HCT116 (cell line): ENCODE results near the gene CSTPP1. TPM values are rescaled to one million over a fixed set of nuclear protein-coding genes. Genes with fewer than 3 reads are reported as not detected.
A peak's percentile ranks its signal among the peaks of the same experiment; 100 is the strongest.

ENCODE experiments used
- ATAC-seq: fragments of 200-7000 bp; cut with Tn5 transposase; 2 replicates; pipeline ENCODE4 v1.9.1; 2020; ENCODE audit warnings: mild to moderate bottlenecking, moderate library complexity
- BruUV-seq: library from RNA; stranded (reverse); fragments of 400-500 nt; replicated peaks from 2 replicates; lab custom pipeline; 2021; lab: Mats Ljungman, UMichigan
- CTCF ChIA-PET: fragments of 300-600 bp; sonication (Branson Sonifier 250); formaldehyde crosslinking; loops from one replicate; lab custom pipeline; 2021; ENCODE audit warnings: antibody characterized with exemption; lab: Charles Lee
- POLR2A ChIA-PET: fragments of 300-600, 350-600 bp; sonication (Branson Sonifier 250); formaldehyde crosslinking; loops from one replicate; lab custom pipeline; 2021; ENCODE audit warnings: antibody characterized with exemption; lab: Charles Lee
- RAD21 ChIA-PET, 2 experiments: fragments of 300-600 bp; sonication (Branson Sonifier 250); formaldehyde crosslinking; loops; one replicate each; lab custom pipeline; 2023; ENCODE audit warnings: low total read pairs in 2 of 2; ENCODE audit not compliant: uncharacterized antibody in 2 of 2, unreplicated experiment in 2 of 2, low non-redundant PET in 1 of 2; lab: Charles Lee
- DNase-seq: peaks from one replicate; pipeline ENCODE4 v3.0.0-alpha.2; 2010; ENCODE audit warnings: low read depth, low spot score
- H2AFZ ChIP-seq: fragments of 200-600 bp; shearing (Covaris generic), sonication (generic); 2 replicates; pipeline ENCODE4 v1.6.1; 2017; ENCODE audit warnings: low read depth, mixed run types, mixed read lengths, antibody characterized with exemption, low read length; ENCODE audit not compliant: poor library complexity, severe bottlenecking
- H3K27ac ChIP-seq: 2 replicates; pipeline ENCODE4 v1.5.1; 2012; ENCODE audit warnings: low read depth, low read length
- H3K27me3 ChIP-seq: fragments of 200-600 bp; sonication (generic); 2 replicates; pipeline ENCODE4 v1.6.1; 2016; ENCODE audit warnings: mixed run types, low read length, mixed read lengths; ENCODE audit not compliant: insufficient read depth
- H3K36me3 ChIP-seq, 2 experiments: fragments of 200-500 bp in 1 of 2; fragments of 200-600 bp in 1 of 2; sonication (Bioruptor generic) in 1 of 2; sonication (generic) in 1 of 2; 2 replicates each; pipeline versions ENCODE4 v1.5.1 to v1.6.1; 2014 to 2016; ENCODE audit warnings: low read length in 2 of 2, inconsistent platforms in 1 of 2, mixed read lengths in 1 of 2, mixed run types in 1 of 2; ENCODE audit not compliant: insufficient read depth in 2 of 2, control insufficient read depth in 1 of 2
- H3K4me1 ChIP-seq, 2 experiments: fragments of 200-600 bp in 1 of 2; sonication (generic) in 1 of 2; 2 replicates each; pipeline versions ENCODE4 v1.5.1 to v1.6.1; 2012 to 2017; ENCODE audit warnings: low read length in 2 of 2, inconsistent platforms in 1 of 2, mild to moderate bottlenecking in 1 of 2, mixed read lengths in 1 of 2, mixed run types in 1 of 2, moderate library complexity in 1 of 2; ENCODE audit not compliant: insufficient read depth in 2 of 2, control insufficient read depth in 1 of 2
- H3K4me2 ChIP-seq: fragments of 200-600 bp; sonication (generic); 2 replicates; pipeline ENCODE4 v1.6.1; 2017; ENCODE audit warnings: mixed run types, low read length, mixed read lengths
- H3K4me3 ChIP-seq, 2 experiments: fragments of 200-600 bp in 1 of 2; sonication (generic) in 1 of 2; replicated peaks in 1 of 2; 2 replicates each; pipeline ENCODE4 v1.5.1; 2011 to 2016; ENCODE audit warnings: low read length in 2 of 2, control low read depth in 1 of 2, low read depth in 1 of 2, mild to moderate bottlenecking in 1 of 2, mixed read lengths in 1 of 2, mixed run types in 1 of 2
- H3K79me2 ChIP-seq: fragments of 200-600 bp; sonication (generic); 2 replicates; pipeline ENCODE4 v1.6.1; 2017; ENCODE audit warnings: mild to moderate bottlenecking, mixed run types, low read length, moderate library complexity, mixed read lengths; ENCODE audit not compliant: insufficient read depth
- H3K9ac ChIP-seq: fragments of 200-600 bp; sonication (generic); 2 replicates; pipeline ENCODE4 v1.6.1; 2016; ENCODE audit warnings: low read length, mixed read lengths
- H3K9me2 ChIP-seq: fragments of 200-600 bp; sonication (generic), shearing (Covaris generic); 2 replicates; pipeline ENCODE4 v1.6.1; 2017; ENCODE audit warnings: mixed run types, mild to moderate bottlenecking, moderate library complexity; ENCODE audit not compliant: insufficient read depth
- H3K9me3 ChIP-seq, 2 experiments: fragments of 200-500 bp in 1 of 2; fragments of 200-600 bp in 1 of 2; sonication (Bioruptor generic) in 1 of 2; sonication (generic) in 1 of 2; 2 replicates each; pipeline ENCODE4 v1.6.1; 2014 to 2017; ENCODE audit warnings: low read length in 2 of 2, mixed read lengths in 2 of 2, inconsistent platforms in 1 of 2, low read depth in 1 of 2, mild to moderate bottlenecking in 1 of 2, mixed run types in 1 of 2, moderate library complexity in 1 of 2; ENCODE audit not compliant: control insufficient read depth in 1 of 2, insufficient read depth in 1 of 2
- H4K20me1 ChIP-seq: fragments of 200-600 bp; sonication (generic), shearing (Covaris generic); 2 replicates; pipeline ENCODE4 v1.6.1; 2017; ENCODE audit warnings: mixed run types, mild to moderate bottlenecking, moderate library complexity; ENCODE audit not compliant: insufficient read depth
- CBX3 ChIP-seq: IDR thresholded peaks from 2 replicates; pipeline ENCODE4 v1.6.1; 2012; ENCODE audit warnings: low read depth
- CEBPB ChIP-seq: IDR thresholded peaks from 2 replicates; pipeline ENCODE4 v1.6.1; 2012; ENCODE audit warnings: low read depth
- EGR1 ChIP-seq: IDR thresholded peaks from 2 replicates; pipeline ENCODE4 v1.6.1; 2012; ENCODE audit warnings: low read depth
- EZH2 ChIP-seq: fragments of 200-600 bp; sonication (generic); IDR thresholded peaks from 2 replicates; pipeline ENCODE4 v1.6.1; 2017; ENCODE audit warnings: antibody characterized with exemption, mixed run types
- JUND ChIP-seq: IDR thresholded peaks from 2 replicates; pipeline ENCODE4 v1.6.1; 2012
- POLR2A ChIP-seq: IDR thresholded peaks from 2 replicates; pipeline ENCODE4 v1.7.0; 2011; ENCODE audit warnings: borderline replicate concordance; ENCODE audit not compliant: insufficient read depth, insufficient read length; ENCODE audit errors: extremely low read depth
- POLR2AphosphoS5 ChIP-seq: IDR thresholded peaks from 2 replicates; pipeline ENCODE4 v1.6.1; 2011; ENCODE audit warnings: mild to moderate bottlenecking, low read depth, low read length, moderate library complexity
- SIN3A ChIP-seq: IDR thresholded peaks from 2 replicates; pipeline ENCODE4 v1.6.1; 2012; ENCODE audit warnings: low read depth
- SRF ChIP-seq: IDR thresholded peaks from 2 replicates; pipeline ENCODE4 v1.6.1; 2012; ENCODE audit warnings: low read depth
- ZBTB33 ChIP-seq: IDR thresholded peaks from 2 replicates; pipeline ENCODE4 v1.6.1; 2011; ENCODE audit warnings: mild to moderate bottlenecking, low read length, moderate library complexity; ENCODE audit not compliant: insufficient replicate concordance; ENCODE audit errors: extremely low read depth
- ZFX ChIP-seq: fragments of 450-650 bp; IDR thresholded peaks from 2 replicates; pipeline ENCODE4 v1.6.1; 2017
- ZNF274 ChIP-seq: fragments of 200-500 bp; sonication (Bioruptor generic); IDR thresholded peaks from 2 replicates; pipeline ENCODE4 v1.6.1; 2014; ENCODE audit warnings: mild to moderate bottlenecking, low read depth, low read length, inconsistent platforms
- intact Hi-C: fragments of 100-400 bp; cut with micrococcal nuclease; formaldehyde crosslinking; loops from 2 replicates; pipeline ENCODE4 v1.10.0; 2022
- total RNA-seq: library from RNA; stranded (reverse); gene quantifications from one replicate; pipeline ENCODE4 v1.2.1, GENCODE V29; 2021; ENCODE audit not compliant: unreplicated experiment
- TF ChIP-seq, protein P1 (sequence below): IDR thresholded peaks from 2 replicates; pipeline ENCODE4 v1.6.1; 2012

CSTPP1 gene
- total RNA-seq, 1 experiment from 2014 or later: 24.7 TPM

- no peak overlapping the region for H3K27ac ChIP-seq
- BruUV-seq: no TSS peak
- POLR2A ChIA-PET: no interaction called here
- CTCF ChIA-PET: no interaction called here
- H2AFZ ChIP-seq: no peak overlapping the region
- H3K4me1 ChIP-seq: peaks cover 0 to 2% of the 10 kb centered on the region in 2 experiments; a peak in 2 of 4 replicates
- DNase-seq: no peak
- no peak overlapping the region for H3K4me3 ChIP-seq
- no peaks in the 10 kb centered on the region for H4K20me1 ChIP-seq
- RAD21 ChIA-PET: no interaction called here
- no peak overlapping the region for H3K9ac ChIP-seq
- intact Hi-C loops: no loop called here
- H3K27me3 ChIP-seq: no peaks in the 10 kb centered on the region
- TF ChIP-seq POLR2AphosphoS5: no peak
- no peaks in the 10 kb centered on the region for H3K9me2 ChIP-seq
- no peaks in the 10 kb centered on the region for H3K9me3 ChIP-seq
- no peaks in the 10 kb centered on the region for H3K79me2 ChIP-seq
- 0 out of 2 replicates have a peak, but pooled peaks have one; percentile 37 for ATAC-seq
- H3K4me2 ChIP-seq: no peak overlapping the region
- 0 out of 4 replicates have a peak, but pooled peaks cover 0 to 5% of the 10 kb centered on the region in 2 experiments for H3K36me3 ChIP-seq
Observed at GRCh38 chr11:46898396-46899095, 38.0 kb upstream of the CSTPP1 start.

- Histone ChIP-seq H3K36me3 (0 out of 4 replicates have a peak, but pooled peaks cover 0 to 2% of the 10 kb centered on the region in 2 experiments), H3K9me2 (no peaks in the 10 kb centered on the region), H3K9me3 (no peaks in the 10 kb centered on the region), H3K4me2 (no peak overlapping the region), H3K4me3 (no peak overlapping the region), H3K79me2 (no peaks in the 10 kb centered on the region), H3K9ac (no peak overlapping the region), H3K4me1 (peaks cover 0 to 2% of the 10 kb centered on the region in 2 experiments; a peak in 2 of 4 replicates), H2AFZ (no peak overlapping the region), H4K20me1 (no peaks in the 10 kb centered on the region), H3K27me3 (no peaks in the 10 kb centered on the region), H3K27ac (no peak overlapping the region)
- POLR2A ChIA-PET: no interaction called here
- no TSS peak for BruUV-seq
- RAD21 ChIA-PET: no interaction called here
- ATAC-seq: no peak
- CTCF ChIA-PET: no interaction called here
- no peak for DNase-seq
- intact Hi-C loops: no loop called here
- TF ChIP-seq SRF (no peak), POLR2A (no peak), JUND (no peak), EZH2 (no peak), POLR2AphosphoS5 (no peak), ZNF274 (no peak), CEBPB (no peak), CBX3 (no peak), SIN3A (no peak), ZFX (no peak), EGR1 (no peak), ZBTB33 (no peak)
- TF ChIP-seq, protein P1, sequence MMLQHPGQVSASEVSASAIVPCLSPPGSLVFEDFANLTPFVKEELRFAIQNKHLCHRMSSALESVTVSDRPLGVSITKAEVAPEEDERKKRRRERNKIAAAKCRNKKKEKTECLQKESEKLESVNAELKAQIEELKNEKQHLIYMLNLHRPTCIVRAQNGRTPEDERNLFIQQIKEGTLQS: no peak
Observed at GRCh38 chr11:46899501-46900025, 37.0 kb upstream of the CSTPP1 start.
